ENCODE results near the gene CCDC34.

CCDC34 gene

DNA sequence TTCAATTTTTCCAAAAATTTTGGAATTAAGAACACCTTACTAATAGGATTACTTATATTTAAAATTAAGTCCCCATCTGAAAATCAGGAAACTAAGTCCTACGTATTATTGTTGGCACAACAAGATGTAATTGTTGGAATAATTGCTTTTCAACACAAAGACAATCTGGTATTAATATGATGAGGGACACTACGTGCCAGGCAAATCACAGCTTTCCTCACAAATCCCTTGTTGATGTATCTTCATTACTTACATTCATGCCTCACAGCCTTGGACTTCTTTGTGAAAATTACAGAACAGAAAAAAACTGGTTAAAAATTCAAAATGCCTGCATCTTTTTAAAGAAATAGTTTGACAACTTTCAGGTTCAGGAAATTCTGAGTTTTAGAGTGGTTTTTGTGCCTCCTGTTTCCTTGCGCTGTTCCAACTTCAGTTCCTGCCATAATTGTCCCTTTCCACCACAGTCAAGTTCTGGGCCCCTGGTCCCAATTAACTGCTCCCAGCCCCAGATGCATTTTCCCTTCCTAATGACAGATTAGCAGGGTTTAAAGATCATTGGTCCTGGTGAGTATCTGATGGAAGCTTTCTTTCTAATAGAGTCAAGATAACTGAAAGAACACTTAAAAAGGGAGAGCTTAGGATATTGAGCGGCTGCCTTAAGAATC, 23.3 kb upstream of the CCDC34 start:
- Histone ChIP-seq H3K27ac (peak overlapping the region in 1 of 2 donors; percentile 70), H3K4me3 (no peak overlapping the region), H3K4me1 (peaks cover 0 to 35% (median 8%) of the 10 kb centered on the region in 4 donors), H3K36me3 (peaks cover 0 to 9% (median 0%) of the 10 kb centered on the region in 3 donors), H3K27me3 (no peaks in the 10 kb centered on the region), H3K9me3 (no peaks in the 10 kb centered on the region)
- TF ChIP-seq, protein P1, sequence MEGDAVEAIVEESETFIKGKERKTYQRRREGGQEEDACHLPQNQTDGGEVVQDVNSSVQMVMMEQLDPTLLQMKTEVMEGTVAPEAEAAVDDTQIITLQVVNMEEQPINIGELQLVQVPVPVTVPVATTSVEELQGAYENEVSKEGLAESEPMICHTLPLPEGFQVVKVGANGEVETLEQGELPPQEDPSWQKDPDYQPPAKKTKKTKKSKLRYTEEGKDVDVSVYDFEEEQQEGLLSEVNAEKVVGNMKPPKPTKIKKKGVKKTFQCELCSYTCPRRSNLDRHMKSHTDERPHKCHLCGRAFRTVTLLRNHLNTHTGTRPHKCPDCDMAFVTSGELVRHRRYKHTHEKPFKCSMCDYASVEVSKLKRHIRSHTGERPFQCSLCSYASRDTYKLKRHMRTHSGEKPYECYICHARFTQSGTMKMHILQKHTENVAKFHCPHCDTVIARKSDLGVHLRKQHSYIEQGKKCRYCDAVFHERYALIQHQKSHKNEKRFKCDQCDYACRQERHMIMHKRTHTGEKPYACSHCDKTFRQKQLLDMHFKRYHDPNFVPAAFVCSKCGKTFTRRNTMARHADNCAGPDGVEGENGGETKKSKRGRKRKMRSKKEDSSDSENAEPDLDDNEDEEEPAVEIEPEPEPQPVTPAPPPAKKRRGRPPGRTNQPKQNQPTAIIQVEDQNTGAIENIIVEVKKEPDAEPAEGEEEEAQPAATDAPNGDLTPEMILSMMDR (IDR thresholded peaks at IDR 0.05): no peak
- DNase-seq: no peak
- intact Hi-C loops (cut with DNase I; ENCODE audit: low total_unique reads): loop anchor here (10.0 kb wide), 1 partner anchor 78 kb away; no protein-coding TSS in a partner anchor

DNA sequence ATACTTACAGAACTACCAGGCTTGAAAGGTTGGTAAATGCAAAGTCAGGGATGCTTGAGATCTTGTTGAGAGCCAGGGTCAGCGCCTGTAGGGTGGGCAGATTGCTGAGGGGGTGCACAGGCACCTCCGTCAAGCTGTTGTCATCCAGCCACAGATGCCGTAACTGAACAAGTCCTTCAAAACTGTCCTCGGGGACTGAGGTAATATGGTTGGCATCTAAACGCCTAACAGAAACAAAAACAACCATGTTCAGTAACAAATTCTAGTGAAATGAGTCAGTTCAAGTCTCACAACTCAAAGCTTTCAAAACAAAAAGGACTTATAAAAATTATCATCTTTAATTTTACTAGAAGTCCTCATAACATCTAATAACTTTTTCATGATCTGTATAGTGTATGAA, 22.2 kb upstream of the CCDC34 start:
- intact Hi-C loops (cut with DNase I; ENCODE audit: low total_unique reads): loop anchor here (10.0 kb wide), 1 partner anchor 80 kb away; no protein-coding TSS in a partner anchor

DNA sequence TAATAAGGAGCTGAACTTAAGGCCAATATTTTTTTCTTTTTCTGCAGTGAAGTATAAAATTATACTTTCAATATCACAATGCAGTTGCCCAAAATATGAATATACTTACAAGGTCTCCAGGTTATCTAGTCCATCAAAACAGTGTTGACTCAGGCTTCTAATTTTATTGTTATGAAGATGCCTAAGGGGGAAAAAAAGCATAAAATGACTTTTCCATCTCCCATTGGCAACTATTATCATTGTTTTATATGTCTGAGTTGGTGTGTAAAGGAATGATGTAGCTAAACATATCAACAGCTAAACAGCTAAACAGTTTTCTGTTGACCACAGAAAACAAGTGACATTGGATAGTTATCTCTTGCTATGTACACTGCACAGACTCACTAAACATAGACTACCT, 21.2 kb upstream of the CCDC34 start:
- intact Hi-C loops (cut with DNase I; ENCODE audit: low total_unique reads): loop anchor here (5.0 to 10.0 kb wide), 2 partner anchors 81 to 1697 kb away; no protein-coding TSS in a partner anchor
- DNase-seq: no peak
- Histone ChIP-seq H3K4me3 (peak overlapping the region in 1 of 2 donors; percentile 35), H3K4me1 (peaks cover 0 to 35% (median 8%) of the 10 kb centered on the region in 4 donors), H3K9me3 (no peaks in the 10 kb centered on the region), H3K27ac (peak overlapping the region in 1 of 2 donors; percentile 64), H3K36me3 (peaks cover 0 to 26% (median 13%) of the 10 kb centered on the region in 3 donors), H3K27me3 (no peaks in the 10 kb centered on the region)
- TF ChIP-seq, protein P1 (IDR thresholded peaks at IDR 0.05): no peak

More for the DNA sequence above, 22.2 kb upstream of the CCDC34 start:
- no peaks in the 10 kb centered on the region for H3K9me3 ChIP-seq
- DNase-seq: peak in 1 of 2 donors; percentile 24
- peak overlapping the region; percentile 64 to 70 for H3K27ac ChIP-seq
- H3K27me3 ChIP-seq: no peaks in the 10 kb centered on the region
- peaks cover 0 to 35% (median 8%) of the 10 kb centered on the region in 4 donors for H3K4me1 ChIP-seq
- H3K4me3 ChIP-seq: peak overlapping the region; percentile 35 to 36
- TF ChIP-seq, protein P1 (IDR thresholded peaks at IDR 0.05): no peak
- H3K36me3 ChIP-seq: peaks cover 0 to 16% (median 4%) of the 10 kb centered on the region in 3 donors

DNA sequence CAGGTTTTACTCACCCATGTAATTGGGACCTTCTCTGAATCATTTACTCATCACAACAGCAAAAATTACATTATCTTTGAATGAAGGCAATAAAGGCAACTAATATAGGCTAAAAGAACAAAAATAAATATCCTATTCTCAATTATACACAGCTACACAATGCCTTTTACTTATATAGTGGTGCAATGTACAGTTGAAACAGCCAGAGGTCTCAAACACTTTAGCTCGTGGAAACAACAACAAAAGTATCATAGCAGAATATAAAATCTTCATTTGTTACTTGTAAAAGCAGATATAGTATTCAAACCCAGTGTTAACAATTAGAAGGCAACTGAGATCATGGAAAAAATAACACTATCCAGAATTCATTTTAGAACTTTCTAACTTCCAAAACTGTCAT, 20.6 kb upstream of the CCDC34 start:
- H3K4me1 ChIP-seq: peaks cover 0 to 35% (median 8%) of the 10 kb centered on the region in 4 donors
- TF ChIP-seq, protein P1 (IDR thresholded peaks at IDR 0.05): no peak
- peaks cover 4 to 32% (median 17%) of the 10 kb centered on the region in 3 donors for H3K36me3 ChIP-seq
- H3K27me3 ChIP-seq: no peaks in the 10 kb centered on the region
- H3K4me3 ChIP-seq: no peak overlapping the region
- DNase-seq: no peak
- no peaks in the 10 kb centered on the region for H3K9me3 ChIP-seq
- H3K27ac ChIP-seq: peak overlapping the region in 1 of 2 donors; percentile 64
- intact Hi-C loops (cut with DNase I; ENCODE audit: low total_unique reads): loop anchor here (5.0 to 10.0 kb wide), 2 partner anchors 81 to 1696 kb away; no protein-coding TSS in a partner anchor

DNA sequence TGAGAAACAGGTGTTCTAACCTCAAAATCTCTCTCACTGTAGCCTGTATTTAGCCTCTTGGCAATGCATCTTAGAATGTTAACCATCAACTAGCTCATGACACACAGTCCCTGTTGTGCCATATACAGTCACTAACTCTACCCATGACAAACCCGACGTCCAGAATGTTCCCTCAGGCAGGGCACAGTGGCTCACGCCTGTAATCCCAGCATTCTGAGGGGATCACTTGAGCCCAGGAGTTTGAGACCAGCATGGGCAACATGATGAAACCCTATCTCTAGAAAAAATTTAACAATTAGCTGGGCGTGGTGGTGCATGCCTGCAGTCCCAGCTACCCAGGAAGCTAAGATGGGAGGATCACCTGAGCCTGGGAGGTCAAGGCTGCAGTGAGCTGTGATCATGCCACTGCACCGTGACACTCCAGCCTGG, 18.2 kb upstream of the CCDC34 start:
- intact Hi-C loops (cut with DNase I; ENCODE audit: low total_unique reads): loop anchor here (5.0 to 10.0 kb wide), 2 partner anchors 84 to 1694 kb away; no protein-coding TSS in a partner anchor
- TF ChIP-seq, protein P1 (IDR thresholded peaks at IDR 0.05): no peak
- no peak overlapping the region for H3K4me3 ChIP-seq
- no peaks in the 10 kb centered on the region for H3K9me3 ChIP-seq
- H3K4me1 ChIP-seq: peaks cover 0 to 29% (median 6%) of the 10 kb centered on the region in 4 donors
- DNase-seq: no peak
- peaks cover 6 to 40% (median 23%) of the 10 kb centered on the region in 3 donors for H3K36me3 ChIP-seq
- H3K27ac ChIP-seq: no peak overlapping the region
- H3K27me3 ChIP-seq: no peaks in the 10 kb centered on the region

Data from tibial artery (tissue), 4 donors.